HepG2 (cell line): Measurements from ENCODE around the gene ADCY10. TPM values are rescaled to one million over a fixed set of nuclear protein-coding genes. Genes with fewer than 3 reads are reported as not detected.

ENCODE experiments used
- BORCS8-MEF2B ChIP-seq: sonication (generic); formaldehyde crosslinking; IDR thresholded peaks from 2 replicates; pipeline ENCODE4 v1.8.0; 2022; ENCODE audit warnings: mild to moderate bottlenecking, missing genetic modification reagents
- DNMT3B ChIP-seq: conservative IDR thresholded peaks from 2 replicates; pipeline ENCODE4 v1.6.1; 2016; ENCODE audit warnings: missing biosample characterization, control low read depth
- DZIP1 ChIP-seq: sonication (generic); formaldehyde crosslinking; IDR thresholded peaks from 2 replicates; pipeline ENCODE4 v1.5.0; 2020; ENCODE audit warnings: mild to moderate bottlenecking, missing genetic modification reagents
- ESRRA ChIP-seq: sonication (generic); formaldehyde crosslinking; IDR thresholded peaks from 2 replicates; pipeline ENCODE4 v1.5.1; 2020; ENCODE audit warnings: mild to moderate bottlenecking, low read depth, missing genetic modification reagents
- GATAD2A ChIP-seq: IDR thresholded peaks from 2 replicates; pipeline ENCODE4 v1.6.1; 2016
- HNRNPK ChIP-seq: fragments of 200-400 bp; formaldehyde crosslinking; IDR thresholded peaks from 2 replicates; pipeline ENCODE4 v1.6.1; 2018; ENCODE audit warnings: low read length, low read depth, moderate library complexity, mild to moderate bottlenecking; ENCODE audit not compliant: poor library complexity, severe bottlenecking
- HNRNPL ChIP-seq: fragments of 200-400 bp; formaldehyde crosslinking; IDR thresholded peaks from 2 replicates; pipeline ENCODE4 v1.6.1; 2017; ENCODE audit warnings: mild to moderate bottlenecking, low read depth, low read length
- HOXA3 ChIP-seq: sonication (generic); formaldehyde crosslinking; IDR thresholded peaks from 2 replicates; pipeline ENCODE4 v1.5.0; 2020; ENCODE audit warnings: missing genetic modification reagents
- HOXA5 ChIP-seq: sonication (generic); formaldehyde crosslinking; IDR thresholded peaks from 2 replicates; pipeline ENCODE4 v1.4.0; 2020; ENCODE audit warnings: missing genetic modification reagents
- MYPOP ChIP-seq: sonication (generic); formaldehyde crosslinking; IDR thresholded peaks from 2 replicates; pipeline ENCODE4 v1.8.1; 2023; ENCODE audit warnings: mild to moderate bottlenecking, moderate library complexity, missing genetic modification reagents
- NFATC3 ChIP-seq: sonication (generic); formaldehyde crosslinking; IDR thresholded peaks from 2 replicates; pipeline ENCODE4 v1.5.1; 2020; ENCODE audit warnings: mild to moderate bottlenecking, missing genetic modification reagents
- NR1H2 ChIP-seq: sonication (generic); formaldehyde crosslinking; IDR thresholded peaks from 2 replicates; pipeline ENCODE4 v1.8.1; 2022; ENCODE audit warnings: low read depth, missing genetic modification reagents, borderline replicate concordance
- NR2C2 ChIP-seq: sonication (generic); formaldehyde crosslinking; IDR thresholded peaks from 2 replicates; pipeline ENCODE4 v1.4.0; 2020; ENCODE audit warnings: missing genetic modification reagents, mild to moderate bottlenecking, moderate library complexity, borderline replicate concordance
- RFXAP ChIP-seq: sonication (generic); formaldehyde crosslinking; IDR thresholded peaks from 2 replicates; pipeline ENCODE4 v1.4.0; 2020; ENCODE audit warnings: missing genetic modification reagents, borderline replicate concordance
- RORA ChIP-seq: sonication (generic); formaldehyde crosslinking; IDR thresholded peaks from 2 replicates; pipeline ENCODE4 v1.5.0; 2020; ENCODE audit warnings: mild to moderate bottlenecking, missing genetic modification reagents, moderate library complexity
- TFAP4 ChIP-seq: sonication (generic); IDR thresholded peaks from 2 replicates; pipeline ENCODE4 v1.6.1; 2016; ENCODE audit warnings: low read depth, borderline replicate concordance
- YEATS4 ChIP-seq: sonication (generic); formaldehyde crosslinking; IDR thresholded peaks from 2 replicates; pipeline ENCODE4 v1.4.0; 2020; ENCODE audit warnings: missing genetic modification reagents, borderline replicate concordance
- ZNF615 ChIP-seq: sonication (generic); formaldehyde crosslinking; IDR thresholded peaks from 2 replicates; pipeline ENCODE4 v1.5.0; 2020; ENCODE audit warnings: mild to moderate bottlenecking, missing genetic modification reagents, borderline replicate concordance
- ZNF687 ChIP-seq: sonication (generic); formaldehyde crosslinking; IDR thresholded peaks from 2 replicates; pipeline ENCODE4 v1.5.1; 2020; ENCODE audit warnings: mild to moderate bottlenecking, missing genetic modification reagents, moderate library complexity
- ZNF749 ChIP-seq: sonication (generic); formaldehyde crosslinking; IDR thresholded peaks from 2 replicates; pipeline ENCODE4 v1.8.0; 2022; ENCODE audit warnings: mild to moderate bottlenecking, missing genetic modification reagents, moderate library complexity, borderline replicate concordance
- ZNF776 ChIP-seq: sonication (generic); formaldehyde crosslinking; IDR thresholded peaks from 2 replicates; pipeline ENCODE4 v1.4.0; 2020; ENCODE audit warnings: mild to moderate bottlenecking, missing genetic modification reagents
- polyA plus RNA-seq, 8 experiments: library from polyadenylated mRNA; depleted of rRNA in 3 of 8; stranded (reverse) in 7 of 8; unstranded in 1 of 8; fragments of >200 nt; fragmentation: Illumina TruSeq in 4 of 8; extraction: Trizol in 4 of 8; gene quantifications; 2 replicates each; pipeline versions ENCODE4 v1.2.1 to v1.2.3, GENCODE V29; 2011 to 2016; ENCODE audit warnings: low read depth in 4 of 8, missing spikeins in 1 of 8, mixed read lengths in 1 of 8; ENCODE audit not compliant: insufficient read depth in 1 of 8
- total RNA-seq, 5 experiments: library from RNA; depleted of rRNA; stranded (reverse); fragments of >200 nt; fragmentation: Illumina TruSeq; extraction: Trizol; gene quantifications; 2 replicates each; pipeline ENCODE4 v1.2.3, GENCODE V29; 2016; ENCODE audit warnings: low read depth in 1 of 5

ADCY10 gene
- total and polyA plus RNA-seq, 2 of the 13 experiments (the other 11 are each of a cell fraction or from before 2014, with no cell fraction given), result 0.02 to 0.03 TPM

- TF ChIP-seq DZIP1 (CRISPR knock-in tag) (no peak), GATAD2A (CRISPR knock-in tag) (peak; percentile 73), ESRRA (no peak), ZNF776 (CRISPR knock-in tag) (no peak), YEATS4 (CRISPR knock-in tag) (0 out of 2 replicates have a peak, but pooled peaks have one; percentile 22), ZNF615 (CRISPR knock-in tag) (no peak), TFAP4 (no peak), HOXA3 (peak; percentile 56; the same call in 1 of the 2 replicates), HOXA5 (CRISPR knock-in tag) (no peak), DNMT3B (no peak), ZNF749 (CRISPR knock-in tag) (no peak), NR2C2 (CRISPR knock-in tag) (no peak; the same call in 1 of the 2 replicates), RORA (CRISPR knock-in tag) (no peak), NFATC3 (CRISPR knock-in tag) (no peak), ZNF687 (peak; percentile 58), HNRNPK (peak; percentile 98), MYPOP (no peak), RFXAP (0 out of 2 replicates have a peak, but pooled peaks have one; percentile 46), BORCS8-MEF2B (CRISPR knock-in tag) (peak; percentile 63; the same call in 1 of the 2 replicates), NR1H2 (CRISPR knock-in tag) (no peak), HNRNPL (no peak)
These were observed 110.4 kb downstream of the ADCY10 start (continued) for GRCh38 chr1:167803358-167804207.
